B cell (primary cell): Measurements from ENCODE around the gene CHIA. TPM values are rescaled to one million over a fixed set of nuclear protein-coding genes. Genes with fewer than 3 reads are reported as not detected.

ENCODE experiments used
- ATAC-seq: fragments of 200-7000 bp; cut with Tn5 transposase; one replicate; pipeline ENCODE4 v1.10.0; 2021; ENCODE audit warnings: low read depth, mild to moderate bottlenecking, moderate number of reproducible peaks, moderate library complexity
- CTCF ChIA-PET: fragments of 350-600 bp; sonication (Branson Sonifier 250); formaldehyde crosslinking; loops from one replicate; lab custom pipeline; 2021; ENCODE audit warnings: antibody characterized with exemption, inconsistent platforms; lab: Charles Lee
- POLR2A ChIA-PET: fragments of 350-600 bp; sonication (Branson Sonifier 250); formaldehyde crosslinking; loops from one replicate; lab custom pipeline; 2021; ENCODE audit warnings: antibody characterized with exemption; lab: Charles Lee
- DNase-seq: peaks from one replicate; pipeline ENCODE4 v3.0.0; 2013
- H2AFZ ChIP-seq: 2 replicates; pipeline ENCODE4 v1.6.1; 2012; ENCODE audit warnings: mild to moderate bottlenecking, low read depth, low read length; ENCODE audit not compliant: insufficient read depth, poor library complexity, severe bottlenecking
- H3K27ac ChIP-seq, 2 donors: 1 replicate in 1 of 2; 2 replicates in 1 of 2; pipeline ENCODE4 v1.5.1; 2012 to 2013; ENCODE audit warnings: low read length in 2 of 2, mild to moderate bottlenecking in 2 of 2, moderate library complexity in 1 of 2
- H3K27me3 ChIP-seq, 4 experiments: fragments of 200-600 bp in 1 of 4; sonication (generic) in 1 of 4; replicated peaks in 1 of 4; 1 replicate in 2 of 4; 2 replicates in 2 of 4; pipeline versions ENCODE4 v1.6.1 to v1.7.0; 2013 to 2016; ENCODE audit warnings: low read length in 3 of 4, mild to moderate bottlenecking in 2 of 4, mixed read lengths in 1 of 4, moderate library complexity in 1 of 4; ENCODE audit not compliant: insufficient read depth in 4 of 4, control insufficient read depth in 3 of 4; ENCODE audit errors: control extremely low read depth in 1 of 4
- H3K36me3 ChIP-seq, 2 experiments: replicated peaks in 1 of 2; 1 replicate in 1 of 2; 2 replicates in 1 of 2; pipeline versions ENCODE4 v1.6.1 to v1.7.1; 2013; ENCODE audit warnings: low read length in 1 of 2; ENCODE audit not compliant: insufficient read depth in 2 of 2, control insufficient read depth in 1 of 2; ENCODE audit errors: control extremely low read depth in 1 of 2, extremely low read depth in 1 of 2
- H3K4me1 ChIP-seq, 2 donors: fragments of 200-600 bp in 1 of 2; sonication (generic) in 1 of 2; 1 replicate in 1 of 2; 2 replicates in 1 of 2; pipeline versions ENCODE4 v1.5.1 to v1.6.1; 2013 to 2017; ENCODE audit warnings: low read length in 2 of 2; ENCODE audit not compliant: control insufficient read depth in 2 of 2, insufficient read depth in 2 of 2
- H3K4me2 ChIP-seq: replicated peaks from 2 replicates; pipeline ENCODE3; 2012; ENCODE audit warnings: mild to moderate bottlenecking, low read depth, low read length; ENCODE audit not compliant: poor library complexity, severe bottlenecking
- H3K4me3 ChIP-seq, 5 experiments: fragments of 200-600 bp in 1 of 5; sonication (generic) in 1 of 5; 1 replicate in 3 of 5; 2 replicates in 2 of 5; pipeline versions ENCODE4 v1.5.1 to v1.7.0; 2011 to 2016; ENCODE audit warnings: low read length in 4 of 5, mild to moderate bottlenecking in 4 of 5, low read depth in 2 of 5, control low read depth in 1 of 5, moderate library complexity in 1 of 5; ENCODE audit not compliant: insufficient read depth in 1 of 5; ENCODE audit errors: control extremely low read depth in 1 of 5, extremely low read depth in 1 of 5
- H3K79me2 ChIP-seq: fragments of 200-600 bp; sonication (generic); one replicate; pipeline ENCODE4 v1.6.0; 2016; ENCODE audit warnings: low read length; ENCODE audit not compliant: control insufficient read depth, insufficient read depth
- H3K9ac ChIP-seq: fragments of 200-600 bp; sonication (generic); 2 replicates; pipeline ENCODE4 v1.6.1; 2017; ENCODE audit warnings: mild to moderate bottlenecking, low read length, moderate library complexity
- H3K9me3 ChIP-seq, 3 donors: one replicate each; pipeline versions ENCODE4 v1.6.1 to v1.7.1; 2013; ENCODE audit warnings: low read length in 2 of 3; ENCODE audit not compliant: control insufficient read depth in 2 of 3, insufficient read depth in 1 of 3; ENCODE audit errors: control extremely low read depth in 1 of 3
- H4K20me1 ChIP-seq: 2 replicates; pipeline ENCODE4 v1.6.0; 2012; ENCODE audit warnings: mild to moderate bottlenecking, low read length; ENCODE audit not compliant: insufficient read depth, control insufficient read depth, poor library complexity, severe bottlenecking
- H3K27ac Mint-ChIP-seq: one replicate; pipeline ENCODE4 v1.8.0; 2021; ENCODE audit warnings: mixed read lengths
- H3K27me3 Mint-ChIP-seq: one replicate; pipeline ENCODE4 v1.8.0; 2021; ENCODE audit warnings: mixed read lengths
- H3K4me1 Mint-ChIP-seq: one replicate; pipeline ENCODE4 v1.8.0; 2021; ENCODE audit warnings: mixed read lengths
- H3K4me3 Mint-ChIP-seq: one replicate; pipeline ENCODE4 v1.8.0; 2021; ENCODE audit warnings: mixed read lengths
- H3K9me3 Mint-ChIP-seq: one replicate; pipeline ENCODE4 v1.8.0; 2022; ENCODE audit warnings: mixed read lengths; ENCODE audit not compliant: insufficient read depth
- CTCF ChIP-seq: fragments of 200-600 bp; IDR thresholded peaks from one replicate; pipeline ENCODE4 v1.8.0; 2022; ENCODE audit warnings: antibody characterized with exemption, mild to moderate bottlenecking
- EZH2 ChIP-seq: IDR thresholded peaks from 2 replicates; pipeline ENCODE4 v1.6.1; 2012; ENCODE audit warnings: borderline replicate concordance, low read depth, mild to moderate bottlenecking, moderate library complexity, low read length; ENCODE audit not compliant: insufficient read depth, poor library complexity, severe bottlenecking
- WGBS: methylation state at CpG from one replicate; pipeline ENCODE4 v1.1.5; 2013; ENCODE audit warnings: missing lambda C conversion rate; ENCODE audit not compliant: insufficient coverage; 5-methylcytosine and 5-hydroxymethylcytosine counted together
- intact Hi-C: fragments of 100-400 bp; cut with micrococcal nuclease; formaldehyde crosslinking; loops from one replicate; pipeline ENCODE4 v1.10.0; 2022
- polyA plus RNA-seq: library from polyadenylated mRNA; depleted of rRNA; stranded (reverse); fragments of >200 nt; gene quantifications from 2 replicates; pipeline ENCODE4 v1.2.3, GENCODE V29; 2012
- total RNA-seq, 2 donors: library from RNA; stranded (reverse); fragments of 120-200 nt in 1 of 2; gene quantifications; 1 replicate in 1 of 2; 2 replicates in 1 of 2; pipeline versions ENCODE4 v1.2.3 to v1.2.4, GENCODE V29; 2013 to 2022

Gene CHIA
- total and polyA plus RNA-seq, 2 donors (not counting 1 experiment from before 2014, with no cell fraction given), result not detected

DNA sequence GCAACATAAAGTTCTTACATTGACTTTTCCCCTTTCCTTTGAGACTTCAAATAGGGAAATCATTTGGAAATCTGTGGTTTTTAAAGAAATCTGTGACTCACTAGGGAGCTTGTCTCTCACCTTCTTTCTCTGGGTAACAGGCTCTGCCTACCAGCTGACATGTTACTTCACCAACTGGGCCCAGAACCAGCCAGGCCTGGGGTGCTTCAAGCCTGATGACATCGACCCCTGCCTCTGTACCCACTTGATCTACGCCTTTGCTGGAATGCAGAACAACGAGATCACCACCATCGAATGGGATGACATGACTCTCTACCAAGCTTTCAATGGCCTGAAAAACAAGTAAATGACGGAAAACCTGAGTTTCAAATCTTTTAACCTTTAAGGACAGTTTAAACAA is 9.2 kb upstream of the CHIA start:
- ChIA-PET POLR2A (no interaction called here), CTCF (no interaction called here)
- intact Hi-C loops, result no loop called here
- Histone ChIP-seq H4K20me1 (no peaks in the 10 kb centered on the region), H2AFZ (no peak overlapping the region), H3K79me2 (no peaks in the 10 kb centered on the region), H3K27ac (no peak overlapping the region), H3K4me2 (no peak overlapping the region), H3K27me3 (peaks cover 0 to 5% (median 0%) of the 10 kb centered on the region in 4 experiments), H3K4me3 (no peak overlapping the region), H3K9me3 (peaks cover 0 to 5% (median 0%) of the 10 kb centered on the region in 3 donors), H3K36me3 (no peaks in the 10 kb centered on the region), H3K4me1 (no peaks in the 10 kb centered on the region), H3K9ac (no peak overlapping the region)
- no peak for DNase-seq
- H3K9me3 Mint-ChIP-seq, result no peaks in the 10 kb centered on the region
- peaks cover 12% of the 10 kb centered on the region for H3K27me3 Mint-ChIP-seq
- H3K4me1 Mint-ChIP-seq, result no peaks in the 10 kb centered on the region
- no peak overlapping the region for H3K4me3 Mint-ChIP-seq
- no peak overlapping the region for H3K27ac Mint-ChIP-seq
- no peak for ATAC-seq
- TF ChIP-seq CTCF (no peak), EZH2 (no peak)
- WGBS, result 89% methylated on average over 5 of the region's 5 CpGs

- no peak overlapping the region for H3K27ac Mint-ChIP-seq
- Histone ChIP-seq H3K27ac (no peak overlapping the region), H3K9ac (no peak overlapping the region), H2AFZ (no peak overlapping the region), H3K27me3 (peaks cover 0 to 5% (median 0%) of the 10 kb centered on the region in 4 experiments), H3K4me2 (no peak overlapping the region), H3K4me1 (no peaks in the 10 kb centered on the region), H4K20me1 (no peaks in the 10 kb centered on the region), H3K79me2 (no peaks in the 10 kb centered on the region), H3K36me3 (no peaks in the 10 kb centered on the region), H3K9me3 (no peaks in the 10 kb centered on the region), H3K4me3 (no peak overlapping the region)
- H3K4me3 Mint-ChIP-seq, result no peak overlapping the region
- no peak for TF ChIP-seq EZH2
- TF ChIP-seq CTCF, result no peak
- ATAC-seq, result no peak
- no peaks in the 10 kb centered on the region for H3K4me1 Mint-ChIP-seq
- intact Hi-C loops, result no loop called here
- DNase-seq, result no peak
- CTCF ChIA-PET, result no interaction called here
- peaks cover 7% of the 10 kb centered on the region for H3K27me3 Mint-ChIP-seq
- POLR2A ChIA-PET, result no interaction called here
- H3K9me3 Mint-ChIP-seq, result no peaks in the 10 kb centered on the region
Measured at GRCh38 chr1:111283838-111284237, 6.8 kb upstream of the CHIA start.
